HepG2 (cell line): Measurements from ENCODE around the gene RNF150. TPM values are rescaled to one million over a fixed set of nuclear protein-coding genes. Genes with fewer than 3 reads are reported as not detected.

Experiments
- ATAC-seq: fragments of 200-7000 bp; cut with Tn5 transposase; 3 replicates; pipeline ENCODE4 v1.9.1; 2020; ENCODE audit warnings: mild to moderate bottlenecking, moderate library complexity
- BruUV-seq: library from RNA; stranded (reverse); fragments of 400-500 nt; replicated peaks from 2 replicates; lab custom pipeline; 2021; lab: Mats Ljungman, UMichigan
- CTCF ChIA-PET: fragments of 300-600 bp; formaldehyde crosslinking; extraction: SDS; loops from one replicate; lab custom pipeline; 2021; ENCODE audit warnings: low total read pairs, inconsistent platforms, low intra/inter-chr PET ratio; lab: Yijun Ruan, JAX
- POLR2A ChIA-PET: fragments of 350-600 bp; sonication (Branson Sonifier 250); formaldehyde crosslinking; loops from one replicate; lab custom pipeline; 2020; ENCODE audit warnings: antibody characterized with exemption, inconsistent platforms; lab: Yijun Ruan, JAX
- DNase-seq: peaks from one replicate; pipeline ENCODE4 v3.0.0-alpha.2; 2015; ENCODE audit warnings: low spot score
- FAIRE-seq: peaks from 3 replicates; lab custom pipeline; 2011; peaks lifted over from hg19 to GRCh38; lab: Jason Lieb, UNC
- H2AFZ ChIP-seq: one replicate; pipeline ENCODE4 v1.6.1; 2011; ENCODE audit warnings: low read length, inconsistent platforms
- H3K27ac ChIP-seq: fragments of 300-600 bp; 3 replicates; pipeline ENCODE4 v1.8.0; 2011; ENCODE audit warnings: mixed run types, mild to moderate bottlenecking, mixed read lengths, low read length, inconsistent platforms; ENCODE audit not compliant: insufficient read depth; ENCODE audit errors: extremely low read length
- H3K27me3 ChIP-seq, 2 experiments: fragments of 200-600 bp in 1 of 2; 2 replicates in 1 of 2; 3 replicates in 1 of 2; pipeline versions ENCODE4 v1.6.0 to v1.8.0; 2011; ENCODE audit warnings: low read length in 2 of 2, mild to moderate bottlenecking in 2 of 2, moderate library complexity in 2 of 2, inconsistent platforms in 1 of 2; ENCODE audit not compliant: insufficient read depth in 2 of 2, control insufficient read depth in 1 of 2
- H3K36me3 ChIP-seq, 2 experiments: fragments of 200-600 bp in 1 of 2; replicated peaks in 1 of 2; 2 replicates in 1 of 2; 3 replicates in 1 of 2; pipeline versions ENCODE4 v1.5.1 to v1.8.0; 2011; ENCODE audit warnings: low read length in 2 of 2, inconsistent platforms in 1 of 2; ENCODE audit not compliant: insufficient read depth in 2 of 2, control insufficient read depth in 1 of 2
- H3K4me1 ChIP-seq: 2 replicates; pipeline ENCODE4 v1.5.1; 2012; ENCODE audit warnings: low read length, inconsistent platforms; ENCODE audit not compliant: insufficient read depth
- H3K4me2 ChIP-seq: 2 replicates; pipeline ENCODE4 v1.6.0; 2011; ENCODE audit warnings: low read depth, low read length, inconsistent platforms
- H3K4me3 ChIP-seq, 3 experiments: fragments of 200-600 bp in 1 of 3; sonication (generic), shearing (Covaris generic) in 1 of 3; replicated peaks in 1 of 3; 2 replicates each; pipeline ENCODE4 v1.5.1; 2011 to 2016; ENCODE audit warnings: low read length in 3 of 3, inconsistent platforms in 2 of 3, low read depth in 2 of 3, mild to moderate bottlenecking in 2 of 3, control low read depth in 1 of 3, mixed read lengths in 1 of 3; ENCODE audit not compliant: insufficient read depth in 1 of 3
- H3K79me2 ChIP-seq: one replicate; pipeline ENCODE4 v1.6.1; 2011; ENCODE audit warnings: low read length, inconsistent platforms; ENCODE audit not compliant: insufficient read depth
- H3K9ac ChIP-seq: 2 replicates; pipeline ENCODE4 v1.6.0; 2011; ENCODE audit warnings: mild to moderate bottlenecking, low read depth, low read length, inconsistent platforms; ENCODE audit not compliant: insufficient read depth
- H3K9me3 ChIP-seq: 2 replicates; pipeline ENCODE4 v1.5.1; 2012; ENCODE audit warnings: mild to moderate bottlenecking, low read length
- H4K20me1 ChIP-seq: 2 replicates; pipeline ENCODE4 v1.6.0; 2011; ENCODE audit warnings: inconsistent platforms, mild to moderate bottlenecking, low read length, moderate library complexity; ENCODE audit not compliant: insufficient read depth
- JDP2 ChIP-seq: sonication (generic); formaldehyde crosslinking; IDR thresholded peaks from 2 replicates; pipeline ENCODE4 v1.8.1; 2022; ENCODE audit warnings: missing genetic modification reagents, borderline replicate concordance
- NAIF1 ChIP-seq: sonication (generic); formaldehyde crosslinking; IDR thresholded peaks from 2 replicates; pipeline ENCODE4 v1.5.0; 2020; ENCODE audit warnings: mild to moderate bottlenecking, missing genetic modification reagents, borderline replicate concordance
- PAXIP1 ChIP-seq: sonication (generic); formaldehyde crosslinking; conservative IDR thresholded peaks from 2 replicates; pipeline ENCODE4 v1.4.0; 2020; ENCODE audit warnings: mild to moderate bottlenecking, missing genetic modification reagents, moderate library complexity
- SRSF9 ChIP-seq: fragments of 200-400 bp; formaldehyde crosslinking; IDR thresholded peaks from 2 replicates; pipeline ENCODE4 v1.6.1; 2018; ENCODE audit warnings: borderline replicate concordance, mild to moderate bottlenecking, low read depth, low read length; ENCODE audit not compliant: insufficient read depth, poor library complexity, severe bottlenecking
- ZBTB38 ChIP-seq: sonication (generic); formaldehyde crosslinking; IDR thresholded peaks from 2 replicates; pipeline ENCODE4 v1.5.1; 2020; ENCODE audit warnings: mild to moderate bottlenecking, missing genetic modification reagents
- ZNF101 ChIP-seq: sonication (generic); formaldehyde crosslinking; IDR thresholded peaks from 2 replicates; pipeline ENCODE4 v1.4.0; 2020; ENCODE audit warnings: mild to moderate bottlenecking, low read depth, missing genetic modification reagents, borderline replicate concordance
- ZNF496 ChIP-seq: sonication (generic); formaldehyde crosslinking; IDR thresholded peaks from 2 replicates; pipeline ENCODE4 v1.8.1; 2023; ENCODE audit warnings: mild to moderate bottlenecking, moderate library complexity, missing genetic modification reagents; ENCODE audit not compliant: insufficient replicate concordance
- ZNF569 ChIP-seq: sonication (generic); formaldehyde crosslinking; IDR thresholded peaks from 2 replicates; pipeline ENCODE4 v1.5.0; 2020; ENCODE audit warnings: mild to moderate bottlenecking, missing genetic modification reagents, moderate library complexity, borderline replicate concordance
- WGBS: methylation state at CpG from one replicate; pipeline ENCODE4 v1.1.6; 2017; ENCODE audit warnings: low lambda C conversion rate; 5-methylcytosine and 5-hydroxymethylcytosine counted together
- in situ Hi-C: cut with HindIII; loops from 2 replicates; pipeline ENCODE4 v1.10.0; 2017; ENCODE audit warnings: low pct_unique_long_range_greater_than_20kb; ENCODE audit not compliant: extremely low pct_ligation_motif_present
- intact Hi-C: fragments of 100-400 bp; cut with micrococcal nuclease; formaldehyde crosslinking; loops from one replicate; pipeline ENCODE4 v1.10.0; 2022; ENCODE audit not compliant: unreplicated experiment
- polyA plus RNA-seq, 8 experiments: library from polyadenylated mRNA; depleted of rRNA in 3 of 8; stranded (reverse) in 7 of 8; unstranded in 1 of 8; fragments of >200 nt; fragmentation: Illumina TruSeq in 4 of 8; extraction: Trizol in 4 of 8; gene quantifications; 2 replicates each; pipeline versions ENCODE4 v1.2.1 to v1.2.3, GENCODE V29; 2011 to 2016; ENCODE audit warnings: low read depth in 4 of 8, missing spikeins in 1 of 8, mixed read lengths in 1 of 8; ENCODE audit not compliant: insufficient read depth in 1 of 8
- total RNA-seq, 5 experiments: library from RNA; depleted of rRNA; stranded (reverse); fragments of >200 nt; fragmentation: Illumina TruSeq; extraction: Trizol; gene quantifications; 2 replicates each; pipeline ENCODE4 v1.2.3, GENCODE V29; 2016; ENCODE audit warnings: low read depth in 1 of 5
- TF ChIP-seq, protein P1 (sequence below): sonication (generic); formaldehyde crosslinking; conservative IDR thresholded peaks from 2 replicates; pipeline ENCODE4 v1.8.1; 2023; ENCODE audit warnings: missing genetic modification reagents
- TF ChIP-seq, protein P2 (sequence below): sonication (generic); formaldehyde crosslinking; IDR thresholded peaks from 2 replicates; pipeline ENCODE4 v1.5.1; 2020; ENCODE audit warnings: missing genetic modification reagents, mild to moderate bottlenecking, borderline replicate concordance
- TF ChIP-seq, protein P3 (sequence below): sonication (generic); formaldehyde crosslinking; IDR thresholded peaks from 2 replicates; pipeline ENCODE4 v1.9.0; 2021; ENCODE audit warnings: missing genetic modification reagents, mild to moderate bottlenecking, borderline replicate concordance
- TF ChIP-seq, protein P4 (sequence below): sonication (generic); formaldehyde crosslinking; IDR thresholded peaks from 2 replicates; pipeline ENCODE4 v1.4.0; 2020; ENCODE audit warnings: missing genetic modification reagents

Gene RNF150
- total and polyA plus RNA-seq, 2 of the 13 experiments (the other 11 are each of a cell fraction or from before 2014, with no cell fraction given): 0.02 to 0.03 TPM

DNA sequence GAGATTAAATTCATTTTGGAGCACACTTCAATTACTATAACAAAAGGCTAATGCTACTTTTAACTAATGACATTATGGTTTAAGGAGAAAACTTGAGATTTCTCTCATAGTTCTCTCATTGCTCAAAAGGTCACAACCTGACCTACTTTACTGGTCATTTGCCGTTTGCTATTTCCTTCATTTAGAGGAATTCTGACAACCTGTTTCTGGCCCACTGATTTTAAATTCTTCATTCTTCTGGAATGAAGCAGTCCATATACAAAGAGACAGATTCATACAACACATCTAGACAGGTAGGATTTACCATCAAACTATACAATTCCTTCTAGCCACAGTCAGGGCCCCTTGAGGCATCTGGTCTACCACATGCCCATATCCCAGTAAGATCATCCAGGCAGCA is 14.2 kb downstream of the RNF150 start (continued):
- TF ChIP-seq, protein P1, sequence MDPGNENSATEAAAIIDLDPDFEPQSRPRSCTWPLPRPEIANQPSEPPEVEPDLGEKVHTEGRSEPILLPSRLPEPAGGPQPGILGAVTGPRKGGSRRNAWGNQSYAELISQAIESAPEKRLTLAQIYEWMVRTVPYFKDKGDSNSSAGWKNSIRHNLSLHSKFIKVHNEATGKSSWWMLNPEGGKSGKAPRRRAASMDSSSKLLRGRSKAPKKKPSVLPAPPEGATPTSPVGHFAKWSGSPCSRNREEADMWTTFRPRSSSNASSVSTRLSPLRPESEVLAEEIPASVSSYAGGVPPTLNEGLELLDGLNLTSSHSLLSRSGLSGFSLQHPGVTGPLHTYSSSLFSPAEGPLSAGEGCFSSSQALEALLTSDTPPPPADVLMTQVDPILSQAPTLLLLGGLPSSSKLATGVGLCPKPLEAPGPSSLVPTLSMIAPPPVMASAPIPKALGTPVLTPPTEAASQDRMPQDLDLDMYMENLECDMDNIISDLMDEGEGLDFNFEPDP (CRISPR knock-in tag): no peak
- TF ChIP-seq JDP2 (CRISPR knock-in tag) (no peak), ZBTB38 (CRISPR knock-in tag) (no peak), SRSF9 (no peak), ZNF569 (CRISPR knock-in tag) (no peak), ZNF101 (CRISPR knock-in tag) (no peak)

GRCh38 chr4:141118381-141118780 is 14.9 kb downstream of the RNF150 start:
- Histone ChIP-seq H3K27me3 (no peaks in the 10 kb centered on the region), H3K9ac (no peak overlapping the region), H3K4me2 (no peak overlapping the region), H3K36me3 (no peaks in the 10 kb centered on the region), H3K9me3 (no peaks in the 10 kb centered on the region), H3K4me3 (no peak overlapping the region), H2AFZ (no peak overlapping the region), H3K79me2 (no peaks in the 10 kb centered on the region), H4K20me1 (no peaks in the 10 kb centered on the region), H3K4me1 (no peaks in the 10 kb centered on the region), H3K27ac (no peak overlapping the region)
- no TSS peak for BruUV-seq
- no peak for ATAC-seq
- no peak for DNase-seq
- intact Hi-C loops: no loop called here
- CTCF ChIA-PET: no interaction called here
- 11% methylated on average over 2 of the region's 2 CpGs for WGBS
- no peak for FAIRE-seq
- in situ Hi-C loops: no loop called here
- POLR2A ChIA-PET: no interaction called here
- TF ChIP-seq NAIF1 (CRISPR knock-in tag): no peak
- TF ChIP-seq, protein P2, sequence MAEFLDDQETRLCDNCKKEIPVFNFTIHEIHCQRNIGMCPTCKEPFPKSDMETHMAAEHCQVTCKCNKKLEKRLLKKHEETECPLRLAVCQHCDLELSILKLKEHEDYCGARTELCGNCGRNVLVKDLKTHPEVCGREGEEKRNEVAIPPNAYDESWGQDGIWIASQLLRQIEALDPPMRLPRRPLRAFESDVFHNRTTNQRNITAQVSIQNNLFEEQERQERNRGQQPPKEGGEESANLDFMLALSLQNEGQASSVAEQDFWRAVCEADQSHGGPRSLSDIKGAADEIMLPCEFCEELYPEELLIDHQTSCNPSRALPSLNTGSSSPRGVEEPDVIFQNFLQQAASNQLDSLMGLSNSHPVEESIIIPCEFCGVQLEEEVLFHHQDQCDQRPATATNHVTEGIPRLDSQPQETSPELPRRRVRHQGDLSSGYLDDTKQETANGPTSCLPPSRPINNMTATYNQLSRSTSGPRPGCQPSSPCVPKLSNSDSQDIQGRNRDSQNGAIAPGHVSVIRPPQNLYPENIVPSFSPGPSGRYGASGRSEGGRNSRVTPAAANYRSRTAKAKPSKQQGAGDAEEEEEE: no peak
- TF ChIP-seq PAXIP1 (CRISPR knock-in tag): no peak
- TF ChIP-seq, protein P3, sequence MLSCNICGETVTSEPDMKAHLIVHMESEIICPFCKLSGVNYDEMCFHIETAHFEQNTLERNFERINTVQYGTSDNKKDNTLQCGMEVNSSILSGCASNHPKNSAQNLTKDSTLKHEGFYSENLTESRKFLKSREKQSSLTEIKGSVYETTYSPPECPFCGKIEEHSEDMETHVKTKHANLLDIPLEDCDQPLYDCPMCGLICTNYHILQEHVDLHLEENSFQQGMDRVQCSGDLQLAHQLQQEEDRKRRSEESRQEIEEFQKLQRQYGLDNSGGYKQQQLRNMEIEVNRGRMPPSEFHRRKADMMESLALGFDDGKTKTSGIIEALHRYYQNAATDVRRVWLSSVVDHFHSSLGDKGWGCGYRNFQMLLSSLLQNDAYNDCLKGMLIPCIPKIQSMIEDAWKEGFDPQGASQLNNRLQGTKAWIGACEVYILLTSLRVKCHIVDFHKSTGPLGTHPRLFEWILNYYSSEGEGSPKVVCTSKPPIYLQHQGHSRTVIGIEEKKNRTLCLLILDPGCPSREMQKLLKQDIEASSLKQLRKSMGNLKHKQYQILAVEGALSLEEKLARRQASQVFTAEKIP (CRISPR knock-in tag): no peak
- no peak for TF ChIP-seq ZNF496 (CRISPR knock-in tag)
- TF ChIP-seq, protein P4, sequence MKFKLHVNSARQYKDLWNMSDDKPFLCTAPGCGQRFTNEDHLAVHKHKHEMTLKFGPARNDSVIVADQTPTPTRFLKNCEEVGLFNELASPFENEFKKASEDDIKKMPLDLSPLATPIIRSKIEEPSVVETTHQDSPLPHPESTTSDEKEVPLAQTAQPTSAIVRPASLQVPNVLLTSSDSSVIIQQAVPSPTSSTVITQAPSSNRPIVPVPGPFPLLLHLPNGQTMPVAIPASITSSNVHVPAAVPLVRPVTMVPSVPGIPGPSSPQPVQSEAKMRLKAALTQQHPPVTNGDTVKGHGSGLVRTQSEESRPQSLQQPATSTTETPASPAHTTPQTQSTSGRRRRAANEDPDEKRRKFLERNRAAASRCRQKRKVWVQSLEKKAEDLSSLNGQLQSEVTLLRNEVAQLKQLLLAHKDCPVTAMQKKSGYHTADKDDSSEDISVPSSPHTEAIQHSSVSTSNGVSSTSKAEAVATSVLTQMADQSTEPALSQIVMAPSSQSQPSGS (CRISPR knock-in tag): no peak
